Kidney epithelial cell (primary cell): ENCODE results near the gene ZNF423. TPM values are rescaled to one million over a fixed set of nuclear protein-coding genes. Genes with fewer than 3 reads are reported as not detected.
A peak's percentile ranks its signal among the peaks of the same experiment; 100 is the strongest.

Experiments
- DNase-seq: peaks from one replicate; pipeline ENCODE4 v3.0.0-alpha.2; 2010; ENCODE audit warnings: low read depth
- H3K27me3 ChIP-seq: 2 replicates; pipeline ENCODE4 v1.6.0; 2011; ENCODE audit warnings: low read length; ENCODE audit not compliant: control insufficient read depth, insufficient read depth
- H3K36me3 ChIP-seq: 2 replicates; pipeline ENCODE4 v1.5.1; 2011; ENCODE audit warnings: low read length; ENCODE audit not compliant: control insufficient read depth, insufficient read depth
- H3K4me3 ChIP-seq: 2 replicates; pipeline ENCODE4 v1.5.1; 2011; ENCODE audit warnings: low read depth, mild to moderate bottlenecking, control low read depth, low read length
- CTCF ChIP-seq: IDR thresholded peaks from 2 replicates; pipeline ENCODE4 v1.5.1; 2011; ENCODE audit warnings: mild to moderate bottlenecking, moderate library complexity, low read length, control low read depth, inconsistent platforms; ENCODE audit not compliant: insufficient read depth, poor library complexity, severe bottlenecking
- total RNA-seq: library from RNA; depleted of rRNA; stranded (reverse); fragments of >200 nt; gene quantifications from 2 replicates; pipeline ENCODE4 v1.2.3, GENCODE V29; 2015

ZNF423 gene
- total RNA-seq, 1 donor from 2014 or later, result 3.6 TPM

- peaks cover 14% of the 10 kb centered on the region for H3K27me3 ChIP-seq
- H3K36me3 ChIP-seq, result no peaks in the 10 kb centered on the region
- no peak overlapping the region for H3K4me3 ChIP-seq
- DNase-seq, result no peak
- peak; percentile 30 for TF ChIP-seq CTCF
These were observed 390.9 kb downstream of the ZNF423 start for GRCh38 chr16:49464877-49465504.

GRCh38 chr16:49464093-49464492, 391.8 kb downstream of the ZNF423 start:
- no peaks in the 10 kb centered on the region for H3K36me3 ChIP-seq
- no peak overlapping the region for H3K4me3 ChIP-seq
- peaks cover 14% of the 10 kb centered on the region for H3K27me3 ChIP-seq
- DNase-seq, result no peak
- TF ChIP-seq CTCF, result no peak

GRCh38 chr16:49463529-49463928, 392.4 kb downstream of the ZNF423 start:
- no peak for DNase-seq
- H3K36me3 ChIP-seq, result no peaks in the 10 kb centered on the region
- H3K27me3 ChIP-seq, result peaks cover 14% of the 10 kb centered on the region
- H3K4me3 ChIP-seq, result no peak overlapping the region
- no peak for TF ChIP-seq CTCF

GRCh38 chr16:49462989-49463371, 392.9 kb downstream of the ZNF423 start:
- Histone ChIP-seq H3K27me3 (peaks cover 14% of the 10 kb centered on the region), H3K4me3 (no peak overlapping the region)
- TF ChIP-seq CTCF, result no peak

GRCh38 chr16:49462362-49462988, 393.4 kb downstream of the ZNF423 start:
- Histone ChIP-seq H3K36me3 (no peaks in the 10 kb centered on the region), H3K4me3 (no peak overlapping the region), H3K27me3 (peaks cover 14% of the 10 kb centered on the region)
- TF ChIP-seq CTCF, result no peak
- no peak for DNase-seq

More at GRCh38 chr16:49462989-49463371, 392.9 kb downstream of the ZNF423 start:
- no peak for DNase-seq
- no peaks in the 10 kb centered on the region for H3K36me3 ChIP-seq
